Activated CD8-positive, alpha-beta memory T cell treated with anti-CD3 and anti-CD28 coated beads for 48 hours (primary cell): ENCODE data around the gene ENOX2.

Experiments
- DNase-seq, 3 experiments: peaks; one replicate each; pipeline ENCODE4 v3.0.0-alpha.2; 2020; ENCODE audit warnings: low read depth in 2 of 3, low spot score in 2 of 3

ENOX2 gene

DNA sequence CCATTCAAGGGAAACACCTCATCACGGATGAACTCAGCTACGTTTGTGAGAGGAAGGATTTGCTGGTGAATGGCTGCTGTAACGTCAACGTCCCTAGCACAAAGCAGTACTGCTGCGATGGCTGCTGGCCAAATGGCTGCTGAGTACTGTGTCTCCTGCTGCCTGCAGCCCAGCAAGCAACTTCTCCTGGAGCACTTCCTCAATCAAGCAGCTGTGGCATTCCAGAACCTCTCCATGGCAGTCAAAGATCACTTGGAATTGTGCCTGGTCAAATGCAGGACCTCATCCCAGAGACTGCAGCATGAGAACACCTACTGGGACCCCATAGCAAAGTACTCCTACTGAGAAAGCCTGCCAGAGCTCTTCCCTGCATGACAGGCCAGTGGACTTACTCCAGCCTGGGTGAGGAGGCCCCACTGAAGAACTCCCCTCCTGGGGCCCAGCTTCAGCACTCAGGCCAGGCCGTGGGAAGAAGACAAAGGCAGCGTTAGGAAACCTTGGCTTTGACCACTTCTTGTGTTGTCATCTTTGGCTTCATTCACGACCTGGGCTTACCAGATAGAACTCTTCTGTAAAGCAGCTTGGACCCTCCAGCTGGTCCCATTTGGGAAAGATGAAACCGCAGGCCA, 256.9 kb downstream of the ENOX2 start:
- DNase-seq = no peak

DNA sequence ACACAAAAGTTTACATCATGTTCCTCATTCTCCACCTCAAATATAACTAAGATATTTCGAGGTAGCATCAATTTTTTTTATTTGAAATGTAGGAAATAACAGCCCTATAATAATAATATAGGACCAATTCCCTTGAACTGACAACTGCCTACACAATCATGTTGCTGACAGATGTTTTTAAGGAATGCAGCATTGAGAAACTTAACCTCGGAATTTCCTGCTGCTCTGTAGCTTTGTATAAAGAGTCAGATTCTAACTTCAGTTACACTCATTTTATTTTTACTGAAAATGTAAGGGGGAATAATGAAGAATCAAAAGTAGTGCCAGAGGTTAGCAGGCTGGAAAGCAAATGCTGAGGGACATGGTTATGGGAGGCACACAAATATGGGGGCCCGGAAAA, 265.4 kb downstream of the ENOX2 start:
- DNase-seq = no peak

DNA sequence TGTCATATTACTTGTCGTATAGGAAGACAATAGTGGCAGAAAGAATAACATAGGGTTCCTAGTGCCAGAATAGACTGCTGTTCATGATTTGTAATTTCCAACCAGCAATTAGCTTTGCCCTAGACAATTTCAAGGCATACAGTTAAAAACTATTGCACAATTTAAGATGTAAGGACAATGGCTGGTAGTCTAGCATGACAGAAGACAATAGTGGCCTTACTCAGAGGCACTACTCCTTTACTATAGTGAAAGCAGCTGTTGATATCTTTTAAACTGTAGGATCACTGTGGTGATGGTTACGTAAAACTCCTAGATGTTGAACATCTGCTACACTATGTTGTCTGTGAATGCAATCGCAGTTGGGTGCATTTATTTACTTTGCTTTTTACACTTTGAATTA, 266.7 kb downstream of the ENOX2 start:
- no peak for DNase-seq

DNA sequence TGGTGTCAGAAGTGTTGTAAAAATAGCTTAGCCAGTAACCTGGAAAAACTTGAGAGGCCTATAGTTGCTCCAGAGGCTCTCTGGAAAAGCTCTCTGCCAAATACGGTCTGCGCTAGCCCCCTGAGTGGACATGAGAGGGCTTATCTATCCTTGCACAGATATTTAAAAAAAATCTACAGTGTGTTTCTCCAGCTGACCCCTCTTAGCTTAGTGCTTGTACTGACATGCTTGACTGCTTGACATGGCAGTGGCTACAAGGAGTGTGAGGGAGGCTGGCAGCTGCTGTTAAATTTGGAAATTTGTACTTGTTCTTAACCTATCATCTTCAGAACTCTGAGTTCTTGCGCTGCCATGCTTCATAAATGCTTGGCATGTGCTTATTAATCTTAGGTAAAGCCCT, 272.0 kb downstream of the ENOX2 start:
- no peak for DNase-seq

DNA sequence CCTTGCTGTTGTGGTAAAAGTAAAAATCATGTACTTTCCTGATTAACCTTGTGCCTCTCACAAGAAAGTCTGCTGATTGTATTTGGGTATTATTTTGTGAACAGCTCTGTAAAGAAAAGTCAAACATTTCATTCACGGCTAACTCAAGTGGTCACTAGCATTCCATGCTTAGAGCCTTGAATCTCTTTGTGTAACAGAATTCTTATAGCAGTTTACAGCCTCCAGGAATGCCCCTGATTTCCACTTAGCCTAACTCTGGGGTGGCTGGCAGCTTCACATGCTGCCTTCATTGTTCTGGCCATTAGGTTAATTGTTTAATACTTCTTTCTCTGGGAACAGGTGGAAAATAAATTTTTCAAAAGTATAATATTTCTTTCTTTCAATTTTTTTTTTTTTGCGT, 274.5 kb downstream of the ENOX2 start:
- no peak for DNase-seq

DNA sequence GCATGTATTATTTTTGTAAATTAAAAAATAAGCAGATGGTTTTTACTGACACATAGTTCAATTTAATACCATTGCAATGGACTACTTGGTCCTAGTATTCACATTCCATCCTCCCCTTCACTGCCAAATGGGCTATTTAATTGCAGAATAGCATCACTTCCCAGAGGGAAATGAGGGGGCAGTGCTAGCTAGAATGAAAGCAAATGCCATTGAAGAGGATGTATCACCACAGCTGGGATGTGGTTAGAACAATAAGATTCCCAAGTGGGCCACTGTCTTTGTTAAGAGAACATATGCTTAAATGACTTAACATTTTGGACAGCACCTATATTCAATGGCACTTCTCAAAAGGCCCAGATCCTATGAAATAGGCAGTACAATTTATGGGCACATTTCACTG, 276.5 kb downstream of the ENOX2 start:
- no peak for DNase-seq

DNA sequence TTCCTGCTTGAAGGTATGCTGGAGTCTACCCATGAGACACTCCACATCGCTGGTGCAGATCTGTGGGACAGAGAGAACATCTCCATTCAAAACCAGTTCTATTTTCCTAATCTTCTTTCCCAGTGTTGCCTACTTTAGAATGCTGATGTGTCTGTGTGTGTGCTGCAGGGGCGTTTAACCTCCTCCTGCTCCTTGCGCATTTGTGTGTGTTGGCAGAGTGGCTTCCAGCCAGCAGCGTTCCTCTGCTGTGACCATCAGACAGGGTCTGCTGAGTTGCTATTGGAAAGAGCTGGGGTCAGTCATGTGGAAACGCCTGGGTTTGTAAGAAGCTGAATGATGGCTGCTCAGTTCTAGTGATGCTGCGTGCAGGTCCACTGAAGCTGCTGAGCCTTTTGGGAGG, 277.6 kb downstream of the ENOX2 start:
- no peak for DNase-seq

DNA sequence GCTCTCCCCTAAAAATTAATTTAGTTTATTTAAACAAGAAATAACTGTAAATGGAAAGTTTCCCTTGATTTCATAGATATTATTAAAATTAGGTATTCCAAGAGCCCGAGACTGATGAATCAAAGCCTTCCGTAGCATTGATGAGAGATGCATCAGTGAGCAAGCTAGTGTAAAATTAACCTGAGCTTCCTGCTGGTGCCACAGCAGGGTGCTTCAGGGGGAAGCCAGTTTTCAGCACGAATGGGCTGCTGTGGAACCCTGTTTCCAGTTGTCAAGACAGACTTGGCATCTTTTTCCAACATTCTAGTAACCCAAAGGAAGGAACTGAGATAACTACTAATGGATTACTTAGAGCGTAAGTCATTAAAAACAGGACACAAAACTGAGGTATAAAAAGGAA, 279.5 kb downstream of the ENOX2 start:
- DNase-seq = no peak

DNA sequence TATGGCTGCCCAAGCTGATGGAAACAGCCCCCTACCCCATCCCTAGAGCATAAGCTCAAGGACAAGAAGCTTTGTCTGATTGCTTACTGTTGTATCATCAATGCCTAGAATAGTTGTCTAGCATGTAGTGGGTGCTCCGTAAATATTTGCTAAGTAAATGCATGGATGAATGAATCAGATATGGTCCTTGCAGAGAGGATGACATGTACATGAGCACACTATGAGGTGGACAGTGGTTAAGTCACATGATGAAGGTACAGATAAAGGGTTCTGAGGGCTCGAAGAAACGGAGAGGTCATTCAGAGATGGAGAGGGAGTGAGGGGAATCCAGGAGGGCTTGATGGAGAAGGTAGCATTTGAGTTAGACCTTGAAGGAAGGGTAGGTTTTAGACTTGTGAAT, 287.1 kb downstream of the ENOX2 start:
- DNase-seq = no peak

DNA sequence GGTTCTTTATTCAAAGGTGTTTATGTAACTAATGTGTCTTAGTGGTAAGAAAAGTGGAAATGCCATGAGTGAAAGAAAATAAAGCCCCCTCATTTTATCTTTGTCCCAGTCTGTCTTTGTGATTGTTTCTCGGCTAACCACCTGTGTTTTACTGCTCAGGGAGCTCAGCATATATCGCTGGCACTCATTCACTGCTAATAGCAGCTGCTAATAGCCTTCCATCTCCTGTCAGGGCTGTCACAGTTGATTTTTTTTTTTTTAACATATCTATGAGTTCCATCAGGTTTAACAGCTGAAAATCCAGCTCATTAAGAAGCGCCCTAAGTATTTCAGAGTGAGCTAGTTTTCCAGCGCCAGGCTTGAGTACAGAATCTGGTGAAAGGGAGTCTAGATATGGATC, 295.6 kb downstream of the ENOX2 start:
- DNase-seq = no peak

DNA sequence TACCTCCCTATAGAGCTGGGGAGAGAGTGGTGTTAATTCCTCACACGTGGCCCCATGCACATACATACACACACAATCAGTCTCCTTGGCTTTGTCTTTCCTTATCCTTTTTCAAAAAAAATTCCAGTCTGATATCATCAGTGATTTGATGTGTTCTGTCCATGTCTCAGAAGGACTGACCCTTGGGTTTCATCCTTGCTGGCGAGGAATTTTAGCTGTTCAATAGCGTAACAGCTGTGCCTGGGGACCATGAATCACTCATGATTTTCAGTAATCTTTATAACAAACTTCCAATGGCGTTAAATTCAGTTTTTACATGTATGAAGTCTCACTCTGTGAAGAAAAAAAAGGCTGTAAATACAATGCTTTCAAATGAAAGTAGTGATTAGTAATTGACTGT, 296.6 kb downstream of the ENOX2 start:
- DNase-seq = no peak

DNA sequence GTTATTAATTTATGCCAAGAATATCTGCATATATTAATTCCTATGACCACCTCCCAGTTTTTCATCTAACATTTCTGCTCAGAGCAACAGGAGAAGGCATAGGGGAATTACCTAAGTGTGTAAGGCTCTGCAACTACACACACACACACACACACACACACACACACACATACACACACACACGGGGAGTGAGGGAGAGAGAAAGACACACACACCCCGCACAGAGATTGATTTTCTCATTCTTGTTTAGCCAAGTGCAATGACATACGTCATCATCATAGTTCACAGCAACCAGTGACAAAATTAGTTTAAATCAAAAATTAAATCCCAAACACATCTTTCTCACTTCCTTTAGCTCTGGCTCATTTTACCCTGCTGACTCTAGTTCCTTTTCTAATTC, 298.1 kb downstream of the ENOX2 start:
- no peak for DNase-seq

DNA sequence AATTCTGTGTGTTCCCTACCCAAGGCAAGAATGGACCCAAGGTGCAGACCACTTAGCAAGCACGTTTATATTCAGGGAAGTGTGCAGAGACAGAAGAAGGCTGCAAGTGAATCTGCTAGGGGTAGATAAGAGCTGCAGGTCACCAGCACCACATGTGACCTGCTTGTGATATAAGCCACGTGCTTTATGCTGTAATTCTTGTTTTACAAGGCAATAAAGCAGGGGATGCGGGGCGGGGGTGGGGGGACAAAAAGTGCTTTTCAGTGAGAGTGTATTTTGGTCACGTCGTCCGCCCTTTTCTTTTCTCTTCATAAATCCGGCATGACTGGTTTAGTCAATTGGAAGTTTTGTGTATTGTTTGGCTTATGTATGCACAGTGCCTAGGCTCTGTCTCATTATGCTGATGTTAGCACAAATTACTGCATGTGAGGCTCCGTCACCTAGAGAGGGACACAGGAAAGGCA, 308.5 kb downstream of the ENOX2 start:
- DNase-seq = no peak

DNA sequence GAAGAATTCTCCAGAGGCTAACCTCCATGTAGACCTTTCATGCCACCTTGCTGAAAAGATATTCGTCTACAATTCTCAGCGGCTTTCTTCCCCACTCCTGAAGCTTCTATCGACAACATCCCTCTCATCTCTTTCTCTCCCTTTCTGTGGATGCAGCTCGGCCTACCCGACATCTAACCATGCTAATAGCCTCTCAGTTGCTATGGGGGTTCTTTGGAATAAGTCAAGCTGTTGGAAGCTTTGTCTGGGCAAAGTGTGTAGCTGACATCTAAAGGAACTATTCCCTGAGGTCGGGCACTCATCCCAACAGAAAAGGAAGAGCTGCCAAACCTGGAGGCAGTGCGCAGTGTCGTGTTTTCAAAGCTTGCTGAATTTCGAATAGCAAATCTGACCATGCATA, 309.1 kb downstream of the ENOX2 start:
- no peak for DNase-seq

DNA sequence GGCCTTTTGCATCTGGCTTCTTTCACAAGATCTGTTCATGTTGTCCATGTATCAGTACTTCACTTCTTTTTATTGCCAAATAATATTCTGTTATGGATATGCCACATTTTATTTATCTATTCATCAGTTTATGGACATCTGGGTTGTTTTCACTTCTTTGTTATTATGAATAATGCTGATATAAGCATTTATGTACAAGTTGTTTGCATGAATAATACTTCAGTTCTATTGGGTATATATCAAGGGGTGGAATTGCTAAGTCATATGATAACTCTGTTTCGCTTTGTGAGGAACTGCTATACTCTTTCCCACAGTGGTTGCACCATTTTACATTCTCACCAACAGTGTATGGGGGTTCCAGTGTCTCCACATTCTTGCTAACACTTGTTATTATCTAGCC, 310.8 kb downstream of the ENOX2 start:
- no peak for DNase-seq

DNA sequence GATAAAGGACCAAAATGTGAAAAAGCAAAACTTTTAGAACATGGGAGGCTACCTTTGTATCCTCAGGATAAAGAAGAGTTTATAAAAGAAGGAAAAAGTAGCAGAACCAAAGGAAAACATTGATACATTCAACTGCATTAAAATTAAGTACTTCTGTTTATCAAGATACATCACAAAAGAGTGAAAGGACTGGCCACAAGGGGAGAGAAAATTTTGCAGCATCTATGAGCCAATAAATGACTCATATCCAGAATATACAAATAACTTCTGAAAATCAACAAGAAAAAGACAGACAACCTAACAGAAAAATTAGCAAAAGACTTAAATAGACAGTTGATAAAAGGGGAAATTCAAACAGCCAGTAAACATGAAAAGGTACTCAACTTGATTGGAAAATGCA, 324.1 kb downstream of the ENOX2 start:
- no peak for DNase-seq

DNA sequence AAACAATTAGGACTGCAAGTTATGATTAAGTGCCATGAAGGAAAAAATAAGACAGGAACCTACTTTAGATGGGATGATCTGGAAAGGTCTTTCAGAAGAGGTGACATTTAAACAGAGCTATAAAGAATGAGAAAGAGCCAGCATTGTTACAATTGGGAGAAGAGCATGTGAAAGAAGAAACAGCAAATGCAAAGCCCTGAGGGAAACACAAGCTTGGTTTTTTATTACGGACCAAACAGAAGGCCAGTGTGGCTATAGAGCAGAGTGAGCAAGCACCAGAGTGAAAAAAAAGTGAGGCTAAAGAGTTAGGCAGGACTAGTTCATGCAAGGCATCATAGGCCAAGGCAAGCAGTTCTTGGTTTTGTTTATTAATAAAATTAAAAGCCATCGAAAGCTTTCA, 325.6 kb downstream of the ENOX2 start:
- DNase-seq = no peak

DNA sequence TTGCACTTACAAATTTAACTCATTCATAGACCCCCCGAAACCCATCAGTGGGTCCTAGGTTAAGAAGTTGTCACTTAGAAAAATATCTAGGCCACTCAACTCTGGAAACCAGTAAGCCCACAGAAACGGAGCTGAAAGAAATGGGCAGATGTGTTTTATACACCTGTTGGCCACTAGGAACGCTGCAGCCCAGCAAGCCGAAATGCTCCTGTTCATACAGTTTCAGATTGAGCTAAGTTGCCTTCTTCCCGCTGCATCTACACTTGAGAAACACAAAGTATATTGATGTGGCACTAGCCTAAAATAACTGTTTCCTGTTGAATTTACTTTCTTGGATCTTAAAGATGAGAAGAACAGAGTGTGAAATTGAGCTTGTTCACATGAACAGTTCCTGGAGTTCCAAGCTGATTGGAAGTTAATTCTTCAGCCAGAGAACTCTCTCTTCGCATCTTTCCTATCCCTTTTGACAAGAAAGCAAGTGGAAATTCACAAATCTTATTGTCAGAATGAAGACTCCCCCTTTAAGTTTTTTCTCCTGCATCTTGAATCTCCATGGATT, 327.1 kb downstream of the ENOX2 start:
- no peak for DNase-seq
